ENCODE data around the gene GNAQ.

The GNAQ gene

GRCh38 chr9:77772646-77773045 is 259.0 kb downstream of the GNAQ start:
- Histone ChIP-seq H3K36me3 (peaks cover 0 to 7% (median 0%) of the 10 kb centered on the region in 3 donors), H3K27ac (no peak overlapping the region), H3K9me3 (no peaks in the 10 kb centered on the region), H3K4me3 (no peak overlapping the region), H3K27me3 (no peaks in the 10 kb centered on the region), H3K4me1 (no peaks in the 10 kb centered on the region)
- intact Hi-C loops (cut with DNase I; ENCODE audit: low total_unique reads) = no loop called here
- DNase-seq = no peak
- no peak for TF ChIP-seq CTCF (IDR thresholded peaks at IDR 0.05)

GRCh38 chr9:77771171-77771570 is 260.4 kb downstream of the GNAQ start:
- Histone ChIP-seq H3K4me3 (no peak overlapping the region), H3K9me3 (no peaks in the 10 kb centered on the region), H3K27me3 (no peaks in the 10 kb centered on the region), H3K27ac (no peak overlapping the region), H3K4me1 (no peaks in the 10 kb centered on the region), H3K36me3 (peaks cover 0 to 7% (median 0%) of the 10 kb centered on the region in 3 donors)
- intact Hi-C loops (cut with DNase I; ENCODE audit: low total_unique reads) = no loop called here
- TF ChIP-seq CTCF (IDR thresholded peaks at IDR 0.05) = no peak
- no peak for DNase-seq

GRCh38 chr9:77770340-77770739 is 261.3 kb downstream of the GNAQ start:
- H3K9me3 ChIP-seq = no peaks in the 10 kb centered on the region
- H3K4me1 ChIP-seq = no peaks in the 10 kb centered on the region
- no peaks in the 10 kb centered on the region for H3K27me3 ChIP-seq
- H3K27ac ChIP-seq = no peak overlapping the region
- no peak for DNase-seq
- no peaks in the 10 kb centered on the region for H3K36me3 ChIP-seq
- intact Hi-C loops (cut with DNase I; ENCODE audit: low total_unique reads) = no loop called here
- no peak for TF ChIP-seq CTCF (IDR thresholded peaks at IDR 0.05)
- no peak overlapping the region for H3K4me3 ChIP-seq

GRCh38 chr9:77769246-77769645 is 262.4 kb downstream of the GNAQ start:
- H3K4me1 ChIP-seq = no peaks in the 10 kb centered on the region
- intact Hi-C loops (cut with DNase I; ENCODE audit: low total_unique reads) = no loop called here
- H3K27me3 ChIP-seq = no peaks in the 10 kb centered on the region
- no peak for TF ChIP-seq CTCF (IDR thresholded peaks at IDR 0.05)
- H3K36me3 ChIP-seq = no peaks in the 10 kb centered on the region
- H3K4me3 ChIP-seq = no peak overlapping the region
- H3K9me3 ChIP-seq = no peaks in the 10 kb centered on the region
- H3K27ac ChIP-seq = no peak overlapping the region
- DNase-seq = no peak

GRCh38 chr9:77766587-77766986 is 265.0 kb downstream of the GNAQ start:
- no peak overlapping the region for H3K4me3 ChIP-seq
- H3K36me3 ChIP-seq = no peaks in the 10 kb centered on the region
- H3K27ac ChIP-seq = no peak overlapping the region
- no peaks in the 10 kb centered on the region for H3K27me3 ChIP-seq
- no peak for TF ChIP-seq CTCF (IDR thresholded peaks at IDR 0.05)
- intact Hi-C loops (cut with DNase I; ENCODE audit: low total_unique reads) = no loop called here
- no peak for DNase-seq
- no peaks in the 10 kb centered on the region for H3K4me1 ChIP-seq
- no peaks in the 10 kb centered on the region for H3K9me3 ChIP-seq

GRCh38 chr9:77765781-77766259 is 265.8 kb downstream of the GNAQ start:
- DNase-seq = no peak
- Histone ChIP-seq H3K4me1 (no peaks in the 10 kb centered on the region), H3K9me3 (no peaks in the 10 kb centered on the region), H3K27me3 (no peaks in the 10 kb centered on the region), H3K27ac (no peak overlapping the region), H3K36me3 (no peaks in the 10 kb centered on the region), H3K4me3 (no peak overlapping the region)
- intact Hi-C loops (cut with DNase I; ENCODE audit: low total_unique reads) = no loop called here
- TF ChIP-seq CTCF (IDR thresholded peaks at IDR 0.05) = no peak

Data from tibial artery (tissue), 4 donors.